GM19455 (cell line): ENCODE measurements around the gene SYNPO.

Source experiments
- ATAC-seq: cut with Tn5 transposase; IDR thresholded peaks from one replicate; pipeline ENCODE4 v1.9.1; 2021; ENCODE audit not compliant: unreplicated experiment

SYNPO gene

GRCh38 chr5:150641824-150642566 lies 1.5 kb downstream of the SYNPO start:
- no peak for ATAC-seq

- no peak for ATAC-seq
These were observed 2.1 kb downstream of the SYNPO start for GRCh38 chr5:150642567-150642927.

GRCh38 chr5:150642991-150643710 lies 2.7 kb downstream of the SYNPO start:
- no peak for ATAC-seq

GRCh38 chr5:150644058-150644457 lies 3.6 kb downstream of the SYNPO start:
- ATAC-seq: no peak

- ATAC-seq: no peak
These were observed 4.1 kb downstream of the SYNPO start for GRCh38 chr5:150644514-150644913.

GRCh38 chr5:150645070-150645700 lies 4.7 kb downstream of the SYNPO start:
- no peak for ATAC-seq

GRCh38 chr5:150647275-150648251 lies 7.1 kb downstream of the SYNPO start:
- no peak for ATAC-seq

- ATAC-seq: no peak
These were observed 8.0 kb downstream of the SYNPO start for GRCh38 chr5:150648294-150649107.

GRCh38 chr5:150649108-150650020 lies 8.9 kb downstream of the SYNPO start:
- no peak for ATAC-seq

GRCh38 chr5:150650021-150651006 lies 9.9 kb downstream of the SYNPO start:
- ATAC-seq: no peak

- ATAC-seq: no peak
These were observed 10.9 kb downstream of the SYNPO start for GRCh38 chr5:150651382-150651781.

- no peak for ATAC-seq
These were observed 11.6 kb downstream of the SYNPO start for GRCh38 chr5:150651924-150652671.

GRCh38 chr5:150653145-150653761 lies 12.8 kb downstream of the SYNPO start:
- ATAC-seq: no peak

- no peak for ATAC-seq
These were observed 13.5 kb downstream of the SYNPO start for GRCh38 chr5:150653762-150654556.

- ATAC-seq: no peak
These were observed 14.8 kb downstream of the SYNPO start for GRCh38 chr5:150655221-150655620.
